ENCODE measurements around the gene AK1. TPM values are rescaled to one million over a fixed set of nuclear protein-coding genes. Genes with fewer than 3 reads are reported as not detected.

The AK1 gene
- total and polyA plus RNA-seq, 12 donors = 500 to 1,050 (median 731) TPM

DNA sequence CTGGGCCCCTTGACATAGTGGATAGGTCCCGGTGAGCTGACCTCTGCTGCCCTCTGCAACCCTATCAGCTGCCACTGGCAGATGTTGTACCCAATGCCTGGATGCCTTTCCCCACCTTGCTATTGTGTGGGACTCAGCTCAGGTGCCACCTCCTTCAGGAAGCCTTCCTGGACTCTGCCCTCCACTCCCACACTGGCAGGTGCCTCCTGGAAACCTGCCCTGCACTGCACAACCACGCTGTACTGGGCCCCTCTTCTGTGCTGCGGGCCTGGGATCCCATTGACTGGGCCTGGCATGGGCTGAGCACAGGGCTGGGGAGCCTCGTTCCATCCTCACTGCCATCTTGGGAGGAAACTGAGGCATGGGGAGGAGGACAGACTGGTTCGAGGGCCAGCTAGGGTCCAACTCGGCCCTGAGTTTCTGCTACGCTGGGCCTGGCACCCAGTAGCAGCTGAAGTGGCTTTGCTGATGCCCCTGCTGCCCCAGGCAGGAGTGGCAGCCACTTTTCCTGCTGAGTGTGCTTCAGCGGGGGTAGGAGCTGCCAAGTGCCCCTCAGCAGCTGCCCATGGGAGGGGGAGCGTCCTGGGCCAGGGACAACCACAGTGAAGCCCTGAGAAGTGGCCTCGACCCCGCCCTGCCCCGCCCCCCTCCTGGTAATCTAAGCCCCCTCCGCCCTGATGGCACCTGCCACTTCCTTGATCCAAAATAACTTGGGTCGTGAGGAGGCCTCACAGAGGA lies 1.3 kb downstream of the AK1 start:
- Histone ChIP-seq H3K4me1 (peaks cover 18 to 62% (median 48%) of the 10 kb centered on the region in 9 donors), H3K27me3 (peaks cover 0 to 12% (median 0%) of the 10 kb centered on the region in 7 donors)

DNA sequence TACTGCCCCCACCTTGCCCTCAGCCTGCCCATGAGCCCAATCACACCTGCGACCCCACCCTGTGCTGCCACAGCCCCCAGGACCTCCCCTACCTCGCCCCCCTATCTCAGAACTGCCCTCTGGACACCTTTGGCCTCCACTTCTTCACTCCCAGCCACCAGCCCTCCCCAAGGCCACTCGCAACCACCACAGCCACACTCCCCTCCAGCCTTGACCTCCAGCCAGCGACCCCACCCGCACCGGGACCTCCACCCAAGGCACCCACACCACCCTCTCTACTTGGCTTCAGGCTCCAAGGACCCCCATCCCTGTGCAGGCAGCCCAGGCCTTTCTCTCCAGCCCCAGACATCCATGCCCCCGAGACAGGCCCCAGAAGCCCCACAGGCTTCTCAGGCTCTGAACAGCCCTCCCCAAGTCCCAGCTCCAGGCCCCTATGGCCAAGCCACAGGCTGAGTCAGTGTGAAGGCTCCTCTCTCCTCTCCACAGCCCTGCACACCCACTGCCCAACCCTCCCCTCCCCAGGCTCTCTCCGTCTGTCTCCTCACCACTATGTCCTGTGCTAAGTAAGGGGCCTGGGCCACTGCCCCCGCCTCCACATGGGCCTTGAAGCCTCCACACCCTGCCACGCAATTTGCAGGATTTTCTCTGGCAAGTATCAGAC lies 2.0 kb downstream of the AK1 start:
- no peak for ATAC-seq
- Histone ChIP-seq H3K27me3 (peaks cover 0 to 12% (median 0%) of the 10 kb centered on the region in 7 donors), H3K27ac (peak overlapping the region; percentile 10 to 93 (median 88)), H3K4me3 (peak overlapping the region in 9 of 10 donors; percentile 50 to 81 (median 69)), H3K36me3 (peaks cover 0 to 31% (median 15%) of the 10 kb centered on the region in 9 donors), H3K9me3 (no peaks in the 10 kb centered on the region), H3K4me1 (peaks cover 18 to 64% (median 48%) of the 10 kb centered on the region in 9 donors)
- 69% methylated on average over 10 of the region's 10 CpGs for WGBS, 2 donors
- TF ChIP-seq, protein P1, sequence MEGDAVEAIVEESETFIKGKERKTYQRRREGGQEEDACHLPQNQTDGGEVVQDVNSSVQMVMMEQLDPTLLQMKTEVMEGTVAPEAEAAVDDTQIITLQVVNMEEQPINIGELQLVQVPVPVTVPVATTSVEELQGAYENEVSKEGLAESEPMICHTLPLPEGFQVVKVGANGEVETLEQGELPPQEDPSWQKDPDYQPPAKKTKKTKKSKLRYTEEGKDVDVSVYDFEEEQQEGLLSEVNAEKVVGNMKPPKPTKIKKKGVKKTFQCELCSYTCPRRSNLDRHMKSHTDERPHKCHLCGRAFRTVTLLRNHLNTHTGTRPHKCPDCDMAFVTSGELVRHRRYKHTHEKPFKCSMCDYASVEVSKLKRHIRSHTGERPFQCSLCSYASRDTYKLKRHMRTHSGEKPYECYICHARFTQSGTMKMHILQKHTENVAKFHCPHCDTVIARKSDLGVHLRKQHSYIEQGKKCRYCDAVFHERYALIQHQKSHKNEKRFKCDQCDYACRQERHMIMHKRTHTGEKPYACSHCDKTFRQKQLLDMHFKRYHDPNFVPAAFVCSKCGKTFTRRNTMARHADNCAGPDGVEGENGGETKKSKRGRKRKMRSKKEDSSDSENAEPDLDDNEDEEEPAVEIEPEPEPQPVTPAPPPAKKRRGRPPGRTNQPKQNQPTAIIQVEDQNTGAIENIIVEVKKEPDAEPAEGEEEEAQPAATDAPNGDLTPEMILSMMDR (IDR thresholded peaks at IDR 0.05) = no peak
- DNase-seq = no peak
- intact Hi-C loops (cut with DNase I) = loop anchor here in 3 of 10 donors (5.0 to 10.0 kb wide), 3 partner anchors 42 to 141 kb away; partner anchors contain the start of genes ST6GALNAC4 (in 1 of the 3) and TOR2A (in 1 of the 3)

More for the DNA sequence above, 1.3 kb downstream of the AK1 start:
- Histone ChIP-seq H3K4me3 (peak overlapping the region; percentile 50 to 81 (median 69)), H3K9me3 (no peaks in the 10 kb centered on the region), H3K27ac (peak overlapping the region in 9 of 10 donors; percentile 82 to 93 (median 89)), H3K36me3 (peaks cover 0 to 24% (median 9%) of the 10 kb centered on the region in 9 donors)
- ATAC-seq (peak in 3 of 8 donors; percentile 5 to 20 (median 8)), DNase-seq (no peak)
- intact Hi-C loops (cut with DNase I) = loop anchor here in 3 of 10 donors (5.0 to 10.0 kb wide), 3 partner anchors 41 to 141 kb away; partner anchors contain the start of genes ST6GALNAC4 (in 1 of the 3) and TOR2A (in 1 of the 3)
- TF ChIP-seq, protein P1 (IDR thresholded peaks at IDR 0.05) = no peak
- WGBS, 2 donors = 53 to 54% methylated on average over 14 of the region's 14 CpGs

DNA sequence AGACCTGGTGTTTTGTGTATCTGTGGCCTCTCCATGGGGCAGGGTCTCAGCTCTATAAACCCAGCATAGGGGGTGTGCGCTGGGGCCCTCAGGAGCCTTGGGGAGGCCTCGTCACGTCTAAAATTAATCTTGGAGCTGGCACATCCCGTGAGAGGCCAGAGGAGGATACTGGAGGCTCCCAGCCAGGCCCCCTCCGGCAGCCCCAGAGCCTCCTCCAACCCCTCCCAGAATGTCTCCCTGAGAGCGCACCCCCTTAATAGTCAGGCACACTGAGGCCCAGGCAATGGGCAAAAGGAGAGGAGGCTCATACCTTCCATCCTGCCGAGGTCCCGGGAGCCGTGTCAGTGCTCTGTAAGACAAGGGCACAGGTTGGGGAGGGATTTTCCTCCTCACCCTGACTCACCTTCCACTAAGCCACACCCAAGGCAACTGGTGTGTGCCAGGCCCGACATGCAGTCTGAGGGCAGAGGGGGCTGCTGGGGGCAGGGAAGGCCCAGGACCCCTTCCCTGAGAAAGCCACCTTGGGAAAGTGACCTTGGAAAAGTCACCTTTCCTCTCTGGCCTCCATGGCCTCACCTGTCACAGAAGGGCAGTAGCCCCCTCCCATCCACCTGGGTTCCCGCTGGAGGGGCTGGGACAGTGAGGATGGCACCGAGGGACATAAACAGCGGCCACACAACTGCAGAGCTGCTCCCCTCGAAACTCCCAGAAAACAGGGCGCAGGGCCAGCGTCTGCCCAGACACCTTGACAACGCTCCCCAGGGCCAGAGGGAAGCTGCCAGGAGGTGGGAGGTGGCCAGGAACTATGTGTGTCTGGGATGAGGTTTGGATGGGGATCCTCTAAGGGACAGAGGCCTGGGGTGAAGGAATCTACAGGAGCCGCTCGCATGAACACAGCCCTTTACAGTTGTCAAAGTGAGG lies 2.9 kb downstream of the AK1 start:
- intact Hi-C loops (cut with DNase I) = loop anchor here (5.0 to 10.0 kb wide), 12 partner anchors 43 to 282 kb away; partner anchors contain the start of genes CDK9 (in 4 of the 10), TOR2A (in 4 of the 10), ST6GALNAC4 (in 3 of the 10) and FPGS (in 2 of the 10)
- Histone ChIP-seq H3K27ac (peak overlapping the region; percentile 24 to 93 (median 78)), H3K9me3 (no peaks in the 10 kb centered on the region), H3K4me1 (peaks cover 18 to 73% (median 55%) of the 10 kb centered on the region in 9 donors), H3K27me3 (peaks cover 0 to 12% (median 0%) of the 10 kb centered on the region in 7 donors), H3K36me3 (peaks cover 0 to 38% (median 15%) of the 10 kb centered on the region in 9 donors), H3K4me3 (peak overlapping the region in 7 of 10 donors; percentile 2 to 75 (median 69))
- DNase-seq (no peak), ATAC-seq (peak in 4 of 8 donors; percentile 8 to 20 (median 16))
- 66 to 71% methylated on average over 19 of the region's 19 CpGs for WGBS, 2 donors
- TF ChIP-seq, protein P1 (IDR thresholded peaks at IDR 0.05) = no peak
